ENCODE measurements around the gene FXYD1. TPM values are rescaled to one million over a fixed set of nuclear protein-coding genes. Genes with fewer than 3 reads are reported as not detected.
A peak's percentile ranks its signal among the peaks of the same experiment; 100 is the strongest.

Gene FXYD1
- total RNA-seq, 1 experiment from 2014 or later, result not detected

GRCh38 chr19:35153701-35154524 lies 15.3 kb downstream of the FXYD1 start:
- Mint-ChIP-seq H3K9me3 (ENCODE audit: unreplicated experiment) (no peaks in the 10 kb centered on the region), H3K36me3 (ENCODE audit: insufficient read depth, unreplicated experiment) (peaks cover 14% of the 10 kb centered on the region), H3K27me3 (ENCODE audit: insufficient read depth, unreplicated experiment) (no peaks in the 10 kb centered on the region), H3K4me3 (ENCODE audit: unreplicated experiment) (peak overlapping the region; percentile 99), H3K4me1 (ENCODE audit: insufficient read depth, unreplicated experiment) (peaks cover 22% of the 10 kb centered on the region), H3K27ac (ENCODE audit: low read depth, unreplicated experiment) (peak overlapping the region; percentile 93)
- intact Hi-C loops (cut with micrococcal nuclease), result loop anchor here (1.0 to 5.0 kb wide), 2 partner anchors 94 to 113 kb away; partner anchors contain the start of gene USF2
- POLR2A ChIA-PET, result interaction anchor here (0.6 to 2.7 kb wide), 9 partner anchors 9 to 114 kb away, joined by 3 to 9 read pairs (median 4); no protein-coding TSS in a partner anchor
- peak; percentile 63 for DNase-seq (ENCODE audit: unreplicated experiment)
- CTCF ChIA-PET, result interaction anchor here (0.6 to 2.0 kb wide), 16 partner anchors 8 to 178 kb away, joined by 3 to 9 read pairs (median 4); no protein-coding TSS in a partner anchor
- TF ChIP-seq, protein P1, sequence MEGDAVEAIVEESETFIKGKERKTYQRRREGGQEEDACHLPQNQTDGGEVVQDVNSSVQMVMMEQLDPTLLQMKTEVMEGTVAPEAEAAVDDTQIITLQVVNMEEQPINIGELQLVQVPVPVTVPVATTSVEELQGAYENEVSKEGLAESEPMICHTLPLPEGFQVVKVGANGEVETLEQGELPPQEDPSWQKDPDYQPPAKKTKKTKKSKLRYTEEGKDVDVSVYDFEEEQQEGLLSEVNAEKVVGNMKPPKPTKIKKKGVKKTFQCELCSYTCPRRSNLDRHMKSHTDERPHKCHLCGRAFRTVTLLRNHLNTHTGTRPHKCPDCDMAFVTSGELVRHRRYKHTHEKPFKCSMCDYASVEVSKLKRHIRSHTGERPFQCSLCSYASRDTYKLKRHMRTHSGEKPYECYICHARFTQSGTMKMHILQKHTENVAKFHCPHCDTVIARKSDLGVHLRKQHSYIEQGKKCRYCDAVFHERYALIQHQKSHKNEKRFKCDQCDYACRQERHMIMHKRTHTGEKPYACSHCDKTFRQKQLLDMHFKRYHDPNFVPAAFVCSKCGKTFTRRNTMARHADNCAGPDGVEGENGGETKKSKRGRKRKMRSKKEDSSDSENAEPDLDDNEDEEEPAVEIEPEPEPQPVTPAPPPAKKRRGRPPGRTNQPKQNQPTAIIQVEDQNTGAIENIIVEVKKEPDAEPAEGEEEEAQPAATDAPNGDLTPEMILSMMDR (IDR thresholded peaks at IDR 0.05; ENCODE audit: unreplicated experiment), result peak; percentile 47
- no TSS peak for BruUV-seq (replicated peaks)

- intact Hi-C loops (cut with micrococcal nuclease), result loop anchor here (1.0 to 5.0 kb wide), 2 partner anchors 94 to 113 kb away; partner anchors contain the start of gene USF2
- peaks cover 22% of the 10 kb centered on the region for H3K4me1 Mint-ChIP-seq (ENCODE audit: insufficient read depth, unreplicated experiment)
- H3K4me3 Mint-ChIP-seq (ENCODE audit: unreplicated experiment), result peak within 1 kb of the TSS; percentile 99
- peak; percentile 82 for DNase-seq (ENCODE audit: unreplicated experiment)
- ChIA-PET POLR2A (interaction anchor here (0.6 to 2.7 kb wide), 7 partner anchors 8 to 113 kb away, joined by 3 to 9 read pairs (median 4); no protein-coding TSS in a partner anchor), CTCF (interaction anchor here (0.6 to 2.0 kb wide), 15 partner anchors 9 to 178 kb away, joined by 3 to 9 read pairs (median 4); no protein-coding TSS in a partner anchor)
- no peaks in the 10 kb centered on the region for H3K27me3 Mint-ChIP-seq (ENCODE audit: insufficient read depth, unreplicated experiment)
- H3K36me3 Mint-ChIP-seq (ENCODE audit: insufficient read depth, unreplicated experiment), result peaks cover 20% of the 10 kb centered on the region
- H3K9me3 Mint-ChIP-seq (ENCODE audit: unreplicated experiment), result no peaks in the 10 kb centered on the region
- H3K27ac Mint-ChIP-seq (ENCODE audit: low read depth, unreplicated experiment), result peak within 1 kb of the TSS; percentile 93
- TF ChIP-seq, protein P1 (IDR thresholded peaks at IDR 0.05; ENCODE audit: unreplicated experiment), result no peak
- no TSS peak for BruUV-seq (replicated peaks)
Measured at GRCh38 chr19:35154525-35155406, 16.1 kb downstream of the FXYD1 start, which contains the start of gene FXYD5. Gene FXYD5 (plus strand): TSS chr19:35154735. CDS start chr19:35155551, 816 bp downstream.

DNA sequence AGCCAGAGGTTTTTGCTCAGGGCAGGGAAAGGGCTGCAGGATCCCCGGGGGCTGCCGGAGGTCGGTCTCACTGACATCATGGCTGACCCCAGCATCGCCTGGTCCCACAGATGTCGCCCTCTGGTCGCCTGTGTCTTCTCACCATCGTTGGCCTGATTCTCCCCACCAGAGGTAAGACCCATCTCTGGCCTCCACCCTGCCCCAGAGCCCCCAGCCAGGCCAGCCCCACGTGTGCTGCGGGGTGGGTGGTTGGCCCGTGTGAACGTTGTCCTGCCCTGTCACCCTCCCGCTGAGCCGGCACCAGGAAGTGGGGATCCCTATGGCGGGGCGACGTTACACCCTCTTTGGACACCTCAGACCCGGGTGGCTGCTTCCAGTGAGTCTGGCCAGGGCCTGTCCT lies 16.8 kb downstream of the FXYD1 start:
- ChIA-PET POLR2A (interaction anchor here (0.8 to 2.7 kb wide), 3 partner anchors 32 to 64 kb away, joined by 3 to 9 read pairs (median 5); no protein-coding TSS in a partner anchor), CTCF (no interaction called here)
- DNase-seq (ENCODE audit: unreplicated experiment), result no peak
- peak overlapping the region; percentile 93 for H3K27ac Mint-ChIP-seq (ENCODE audit: low read depth, unreplicated experiment)
- H3K36me3 Mint-ChIP-seq (ENCODE audit: insufficient read depth, unreplicated experiment), result peaks cover 27% of the 10 kb centered on the region
- H3K4me3 Mint-ChIP-seq (ENCODE audit: unreplicated experiment), result peak overlapping the region; percentile 99
- no TSS peak for BruUV-seq (replicated peaks)
- intact Hi-C loops (cut with micrococcal nuclease), result no loop called here
- no peaks in the 10 kb centered on the region for H3K9me3 Mint-ChIP-seq (ENCODE audit: unreplicated experiment)
- no peaks in the 10 kb centered on the region for H3K27me3 Mint-ChIP-seq (ENCODE audit: insufficient read depth, unreplicated experiment)
- TF ChIP-seq, protein P1 (IDR thresholded peaks at IDR 0.05; ENCODE audit: unreplicated experiment), result no peak
- H3K4me1 Mint-ChIP-seq (ENCODE audit: insufficient read depth, unreplicated experiment), result peaks cover 22% of the 10 kb centered on the region

All from MCF 10A (cell line).